HepG2 (cell line): Measurements from ENCODE around the gene PDXDC1. TPM values are rescaled to one million over a fixed set of nuclear protein-coding genes. Genes with fewer than 3 reads are reported as not detected.
A peak's percentile ranks its signal among the peaks of the same experiment; 100 is the strongest.

Experiments
- DNMT3B ChIP-seq: conservative IDR thresholded peaks from 2 replicates; pipeline ENCODE4 v1.6.1; 2016; ENCODE audit warnings: missing biosample characterization, control low read depth
- EED ChIP-seq: sonication (generic); formaldehyde crosslinking; IDR thresholded peaks from 2 replicates; pipeline ENCODE4 v1.5.0; 2020; ENCODE audit warnings: mild to moderate bottlenecking, missing genetic modification reagents
- FOXO4 ChIP-seq: sonication (generic); formaldehyde crosslinking; conservative IDR thresholded peaks from 2 replicates; pipeline ENCODE4 v1.8.1; 2023; ENCODE audit warnings: missing genetic modification reagents
- HINFP ChIP-seq: sonication (generic); formaldehyde crosslinking; IDR thresholded peaks from 2 replicates; pipeline ENCODE4 v1.4.0; 2020; ENCODE audit warnings: low read depth, mild to moderate bottlenecking, missing genetic modification reagents
- HNRNPK ChIP-seq: fragments of 200-400 bp; formaldehyde crosslinking; IDR thresholded peaks from 2 replicates; pipeline ENCODE4 v1.6.1; 2018; ENCODE audit warnings: low read length, low read depth, moderate library complexity, mild to moderate bottlenecking; ENCODE audit not compliant: poor library complexity, severe bottlenecking
- MBD4 ChIP-seq: IDR thresholded peaks from 2 replicates; pipeline ENCODE4 v1.6.1; 2012; ENCODE audit warnings: low read length, inconsistent platforms, borderline replicate concordance
- RBM39 ChIP-seq: fragments of 200-400 bp; formaldehyde crosslinking; IDR thresholded peaks from one replicate; pipeline ENCODE4 v1.6.1; 2018; ENCODE audit warnings: antibody characterized with exemption, mild to moderate bottlenecking, low read depth, low read length; ENCODE audit not compliant: poor library complexity, severe bottlenecking
- SMAD1 ChIP-seq: sonication (generic); formaldehyde crosslinking; IDR thresholded peaks from 2 replicates; pipeline ENCODE4 v1.4.0; 2020; ENCODE audit warnings: missing genetic modification reagents, low read depth, mild to moderate bottlenecking, borderline replicate concordance
- SOX6 ChIP-seq, 2 experiments: fragments of 450-650 bp in 1 of 2; sonication (generic) in 1 of 2; formaldehyde crosslinking in 1 of 2; IDR thresholded peaks; 2 replicates each; pipeline versions ENCODE4 v1.4.0 to v1.6.1; 2017 to 2020; ENCODE audit warnings: antibody characterized with exemption in 1 of 2, mild to moderate bottlenecking in 1 of 2, missing genetic modification reagents in 1 of 2
- ZKSCAN8 ChIP-seq: IDR thresholded peaks from 2 replicates; pipeline ENCODE4 v1.6.1; 2016; ENCODE audit warnings: borderline replicate concordance, missing genetic modification reagents, missing compliant biosample characterization
- ZNF329 ChIP-seq: sonication (generic); formaldehyde crosslinking; IDR thresholded peaks from 2 replicates; pipeline ENCODE4 v1.9.0; 2021; ENCODE audit warnings: low read depth, mild to moderate bottlenecking, missing genetic modification reagents
- ZNF574 ChIP-seq: sonication (generic); formaldehyde crosslinking; IDR thresholded peaks from 2 replicates; pipeline ENCODE4 v1.4.0; 2020; ENCODE audit warnings: missing genetic modification reagents
- ZNF597 ChIP-seq: sonication (generic); formaldehyde crosslinking; IDR thresholded peaks from 2 replicates; pipeline ENCODE4 v1.5.0; 2020; ENCODE audit warnings: missing genetic modification reagents
- ZNF770 ChIP-seq: sonication (generic); formaldehyde crosslinking; IDR thresholded peaks from 2 replicates; pipeline ENCODE4 v1.5.0; 2020; ENCODE audit warnings: mild to moderate bottlenecking, missing genetic modification reagents
- ZNF816 ChIP-seq: sonication (generic); formaldehyde crosslinking; IDR thresholded peaks from 2 replicates; pipeline ENCODE4 v1.8.0; 2022; ENCODE audit warnings: missing genetic modification reagents, mild to moderate bottlenecking, borderline replicate concordance
- polyA plus RNA-seq, 8 experiments: library from polyadenylated mRNA; depleted of rRNA in 3 of 8; stranded (reverse) in 7 of 8; unstranded in 1 of 8; fragments of >200 nt; fragmentation: Illumina TruSeq in 4 of 8; extraction: Trizol in 4 of 8; gene quantifications; 2 replicates each; pipeline versions ENCODE4 v1.2.1 to v1.2.3, GENCODE V29; 2011 to 2016; ENCODE audit warnings: low read depth in 4 of 8, missing spikeins in 1 of 8, mixed read lengths in 1 of 8; ENCODE audit not compliant: insufficient read depth in 1 of 8
- total RNA-seq, 5 experiments: library from RNA; depleted of rRNA; stranded (reverse); fragments of >200 nt; fragmentation: Illumina TruSeq; extraction: Trizol; gene quantifications; 2 replicates each; pipeline ENCODE4 v1.2.3, GENCODE V29; 2016; ENCODE audit warnings: low read depth in 1 of 5

The PDXDC1 gene
- total and polyA plus RNA-seq, 2 of the 13 experiments (the other 11 are each of a cell fraction or from before 2014, with no cell fraction given), result 133 to 169 TPM

GRCh38 chr16:15055141-15056053 is 80.6 kb downstream of the PDXDC1 start (continued):
- peak; percentile 44 for TF ChIP-seq RBM39
- no peak for TF ChIP-seq HINFP
- peak; percentile 25; the same call in 1 of the 2 replicates for TF ChIP-seq ZKSCAN8 (CRISPR knock-in tag)
- TF ChIP-seq ZNF597 (CRISPR knock-in tag), result peak; percentile 61; the same call in 1 of the 2 replicates
- TF ChIP-seq ZNF329 (CRISPR knock-in tag), result peak; percentile 13; the same call in 1 of the 2 replicates
- TF ChIP-seq DNMT3B (CRISPR knock-in tag), result no peak
- peak; percentile 59 for TF ChIP-seq ZNF770
- 0 out of 2 replicates have a peak, but pooled peaks have one; percentile 50 for TF ChIP-seq SMAD1 (CRISPR knock-in tag)
- TF ChIP-seq FOXO4 (CRISPR knock-in tag), result no peak
- TF ChIP-seq SOX6 (IDR thresholded peaks at IDR 0.05), result no peak
- TF ChIP-seq SOX6 (CRISPR knock-in tag; IDR thresholded peaks at IDR 0.05), result peak; percentile 15; the same call in 1 of the 2 replicates
- TF ChIP-seq ZNF816, result 0 out of 2 replicates have a peak, but pooled peaks have one; percentile 28
- TF ChIP-seq EED, result peak; percentile 85
- no peak for TF ChIP-seq ZNF574 (CRISPR knock-in tag)
- no peak for TF ChIP-seq HNRNPK
- no peak for TF ChIP-seq MBD4
